Forelimb muscle (tissue), 1 donor: ENCODE data around the gene CORO2A. TPM values are rescaled to one million over a fixed set of nuclear protein-coding genes. Genes with fewer than 3 reads are reported as not detected.
"Not testable (repeated sequence)": the region's sequence is repeated elsewhere in the genome, so short reads cannot be mapped to it uniquely, and the experiment has no call there.

Source experiments
- DNase-seq: peaks from one replicate; pipeline ENCODE4 v3.0.0-alpha.2; 2013; ENCODE audit warnings: low read depth
- polyA plus RNA-seq: library from polyadenylated mRNA; unstranded; fragments of 120-200 nt; gene quantifications from one replicate; pipeline ENCODE4 v1.2.1, GENCODE V29; 2013; ENCODE audit not compliant: insufficient read length

The CORO2A gene
- polyA plus RNA-seq, 1 donor: 0.32 TPM

- no peak for DNase-seq
Observed at GRCh38 chr9:98142182-98142907, 50.1 kb downstream of the CORO2A start.

- no peak for DNase-seq
Observed at GRCh38 chr9:98140503-98140902, 51.9 kb downstream of the CORO2A start.

GRCh38 chr9:98136489-98136888 lies 55.9 kb downstream of the CORO2A start:
- no peak for DNase-seq

- no peak for DNase-seq
Observed at GRCh38 chr9:98135938-98136337, 56.5 kb downstream of the CORO2A start.

DNA sequence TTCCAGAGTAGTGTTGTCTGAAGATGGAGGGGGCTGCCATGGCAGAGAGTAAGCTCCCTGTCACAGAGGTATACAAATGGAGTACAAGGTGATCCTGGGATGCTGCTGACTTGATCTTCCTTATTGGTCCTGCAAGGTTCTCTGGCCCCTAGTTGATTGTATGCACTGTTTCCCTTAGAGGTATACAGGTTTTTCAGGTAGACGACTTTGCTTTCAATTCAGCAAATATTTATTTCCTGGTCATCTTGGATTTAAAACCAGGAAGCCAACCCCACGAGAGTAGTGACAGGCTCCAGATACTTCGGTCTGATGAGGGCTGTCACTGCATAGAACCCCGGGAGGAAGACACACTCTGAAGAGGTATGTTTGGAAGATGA lies 56.9 kb downstream of the CORO2A start:
- no peak for DNase-seq

DNA sequence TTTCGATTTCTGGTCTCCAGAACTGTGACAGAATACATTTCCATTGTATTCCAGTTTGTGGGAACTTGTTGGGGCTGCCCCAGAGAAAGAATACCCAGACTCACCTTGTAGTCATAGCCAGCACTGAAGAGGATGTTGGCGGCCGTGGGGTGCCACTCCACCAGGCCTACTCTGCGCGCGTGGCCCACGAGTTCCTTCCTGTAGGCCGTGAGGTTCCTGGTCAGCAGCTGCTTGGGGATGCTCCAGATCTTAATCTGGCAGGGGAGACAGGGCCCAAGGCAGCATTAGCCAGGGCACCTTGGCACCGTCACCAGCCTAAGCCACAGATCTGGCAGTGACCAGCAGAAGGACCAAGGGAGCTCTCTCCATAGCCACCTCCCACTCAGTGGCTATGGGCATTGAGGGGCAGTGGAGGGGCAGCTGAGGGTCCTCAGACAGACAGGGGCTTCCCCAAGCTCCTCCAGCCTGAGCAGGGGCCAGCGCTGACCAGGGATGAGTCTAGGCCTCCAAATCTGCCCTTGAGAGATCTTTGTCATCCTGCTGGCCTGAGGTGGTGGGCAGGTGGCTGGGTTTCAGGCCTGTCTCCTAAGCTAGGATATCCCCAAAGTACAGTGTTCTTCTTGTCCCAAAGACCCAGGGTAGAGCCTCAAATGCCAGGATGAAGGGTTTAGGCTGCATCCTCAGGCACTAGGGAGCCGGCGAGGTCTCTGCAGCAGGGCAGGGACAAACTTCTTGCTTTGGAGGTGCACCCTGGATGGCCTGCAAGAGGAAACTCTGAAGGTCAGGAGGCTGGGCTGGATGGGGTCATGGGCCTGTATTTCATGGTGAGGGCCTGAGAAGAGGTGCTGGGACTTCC lies 57.5 kb downstream of the CORO2A start:
- DNase-seq: no peak

DNA sequence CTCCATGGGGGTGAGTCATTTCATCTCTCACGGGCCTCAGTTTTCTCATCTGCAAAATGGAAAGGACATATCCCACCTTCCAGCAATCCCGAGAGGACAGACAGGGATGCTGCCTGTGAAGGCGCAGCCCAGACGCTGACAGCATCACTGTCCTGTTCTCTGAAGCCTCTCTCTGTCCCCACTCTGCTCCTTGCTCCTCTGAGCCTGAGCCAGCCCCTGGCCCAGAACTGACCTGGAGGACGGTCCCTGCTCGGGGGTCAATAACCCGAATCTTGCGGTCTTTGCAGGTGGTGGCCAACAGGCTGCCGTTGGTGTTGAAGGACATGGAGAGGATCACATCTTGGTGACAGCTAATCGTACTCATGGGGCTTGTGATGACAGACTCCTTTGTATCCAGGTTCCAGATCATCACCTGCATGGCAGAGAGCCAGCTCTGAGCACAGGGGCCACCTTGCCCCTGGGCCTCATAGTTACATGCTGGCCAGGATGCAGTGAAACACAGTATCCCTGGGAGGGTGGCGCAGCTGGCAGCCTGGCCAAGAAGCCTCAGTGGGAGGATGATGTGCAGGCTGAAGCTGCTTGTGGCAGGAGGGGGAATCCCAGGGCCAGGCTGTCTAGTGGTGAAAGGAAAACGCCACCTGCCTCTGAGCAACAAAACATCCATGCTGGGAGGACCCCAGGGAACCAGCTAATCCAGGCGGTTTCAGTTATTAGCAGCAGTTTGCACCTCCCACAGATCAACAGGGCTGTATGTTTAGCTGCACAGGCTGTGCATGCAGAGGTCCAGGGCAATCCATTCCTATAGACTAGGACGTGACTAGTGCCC lies 59.4 kb downstream of the CORO2A start:
- no peak for DNase-seq

DNA sequence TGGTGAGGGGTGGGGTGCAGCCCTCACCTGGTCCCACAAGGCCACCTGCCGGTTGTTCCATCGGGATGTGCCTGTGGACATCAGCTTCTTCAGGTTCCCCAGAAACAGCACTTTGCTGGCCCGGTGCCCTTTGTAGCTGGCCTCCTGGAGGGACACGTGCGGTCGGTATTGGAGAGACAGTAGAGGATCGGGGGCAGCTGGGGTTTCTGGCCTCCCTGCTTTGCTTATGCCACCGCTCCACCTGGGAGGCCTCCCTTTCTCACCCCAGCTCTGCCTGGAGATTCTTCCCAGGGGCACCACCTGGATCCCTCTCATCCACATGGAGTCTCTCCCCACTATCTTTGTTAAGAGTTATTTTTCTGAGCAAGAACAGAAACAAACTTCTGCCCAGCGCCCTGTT lies 60.3 kb downstream of the CORO2A start:
- no peak for DNase-seq

DNA sequence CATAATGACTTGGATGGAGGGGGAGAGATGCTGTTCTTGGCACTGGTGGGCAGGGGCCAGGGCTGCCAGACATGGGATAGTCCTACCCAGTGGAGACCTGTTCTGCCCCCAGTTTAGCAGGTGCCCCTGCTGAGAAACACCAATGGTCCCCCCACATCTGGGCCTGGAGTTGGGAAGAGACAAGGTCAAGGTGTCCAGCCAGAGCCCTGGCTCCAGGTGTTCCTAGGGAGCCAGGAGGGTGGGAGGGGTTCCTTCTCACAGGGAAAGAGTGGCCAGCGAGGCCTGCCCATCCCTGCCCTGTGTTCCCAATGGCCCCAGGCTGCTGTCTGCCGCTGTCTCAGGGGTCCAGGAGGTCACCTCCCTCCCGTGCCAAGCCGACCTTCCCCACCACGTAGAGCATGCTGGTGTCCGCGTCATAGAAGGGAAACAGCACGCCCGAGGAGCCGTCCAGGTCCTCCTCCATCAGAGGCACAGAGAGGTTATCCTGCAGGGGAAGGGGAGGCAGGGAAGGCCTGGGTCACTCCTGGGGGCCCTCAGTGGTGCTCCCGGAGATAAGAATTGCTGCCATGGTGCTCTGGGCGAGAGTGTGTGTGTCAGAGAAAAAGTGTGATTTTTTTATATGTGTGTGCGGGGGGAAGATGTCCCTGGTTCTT lies 61.7 kb downstream of the CORO2A start:
- no peak for DNase-seq

- not testable (repeated sequence) for DNase-seq
Observed at GRCh38 chr9:98130060-98130459, 62.4 kb downstream of the CORO2A start.

DNA sequence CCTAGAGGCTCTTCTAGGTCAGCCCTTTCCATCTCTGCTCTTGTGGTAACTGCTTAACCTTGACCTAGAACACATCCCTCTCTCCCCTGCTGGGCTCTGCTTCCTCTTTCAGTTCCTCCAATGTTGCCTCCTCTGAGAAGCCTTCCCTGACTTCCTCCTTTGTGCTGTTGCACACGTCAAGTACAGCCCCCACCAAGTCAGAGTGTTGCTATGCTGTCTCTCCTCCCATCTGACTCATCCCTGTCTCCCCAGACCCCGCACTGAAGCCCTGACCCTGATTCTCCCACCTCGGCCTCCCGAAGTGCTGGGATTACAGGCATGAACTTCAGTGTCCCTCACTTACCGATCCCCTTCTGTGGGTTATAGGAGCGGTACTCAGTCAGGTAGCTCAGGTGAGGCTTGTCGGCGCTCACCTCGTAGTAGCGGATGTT lies 63.0 kb downstream of the CORO2A start:
- DNase-seq: no peak

DNA sequence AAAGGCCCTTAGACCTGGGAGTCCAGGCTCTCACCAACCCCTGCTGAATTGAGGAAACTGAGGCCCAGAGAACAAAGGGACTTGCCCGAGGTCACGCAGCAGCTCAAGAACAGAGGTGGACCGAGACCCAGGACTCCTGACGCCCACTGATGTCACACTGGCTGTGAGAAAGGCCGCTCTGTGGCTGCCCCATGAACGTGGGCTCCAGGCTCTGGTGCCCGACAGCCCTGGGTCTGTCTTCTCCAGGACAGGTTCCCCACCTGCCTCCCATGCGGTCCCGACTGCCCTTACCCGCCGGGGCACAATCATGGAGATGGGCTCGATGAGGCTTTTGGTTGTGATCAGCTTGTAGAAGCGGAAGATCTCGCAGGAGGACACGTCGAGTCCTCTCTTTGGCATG lies 64.1 kb downstream of the CORO2A start:
- DNase-seq: no peak

DNA sequence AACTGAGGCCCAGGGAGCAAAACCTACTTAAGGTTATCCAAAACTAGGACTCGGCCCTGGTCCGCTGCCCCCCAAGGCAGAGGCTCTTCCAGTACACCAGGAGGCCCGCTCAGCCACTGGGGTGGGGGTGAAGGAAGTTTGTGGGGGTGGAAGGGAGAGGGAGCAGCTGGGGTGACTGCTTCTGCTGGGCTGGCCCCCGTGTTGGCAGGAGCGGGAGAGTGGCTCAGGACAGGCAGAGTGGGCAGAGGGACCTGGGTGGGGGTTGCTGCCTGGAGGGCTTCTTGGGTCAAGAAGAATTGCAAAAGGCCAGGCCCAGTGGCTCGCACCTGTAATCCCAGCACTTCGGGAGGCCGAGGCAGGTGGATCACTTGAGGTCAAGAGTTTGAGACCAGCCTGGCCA lies 65.2 kb downstream of the CORO2A start:
- no peak for DNase-seq

- no peak for DNase-seq
Observed at GRCh38 chr9:98124637-98125426, 67.6 kb downstream of the CORO2A start.

GRCh38 chr9:98124091-98124490 lies 68.3 kb downstream of the CORO2A start:
- not testable (repeated sequence) for DNase-seq

- DNase-seq: no peak
Observed at GRCh38 chr9:98121058-98121457, 71.4 kb downstream of the CORO2A start.

GRCh38 chr9:98120476-98120875 lies 72.0 kb downstream of the CORO2A start:
- no peak for DNase-seq

DNA sequence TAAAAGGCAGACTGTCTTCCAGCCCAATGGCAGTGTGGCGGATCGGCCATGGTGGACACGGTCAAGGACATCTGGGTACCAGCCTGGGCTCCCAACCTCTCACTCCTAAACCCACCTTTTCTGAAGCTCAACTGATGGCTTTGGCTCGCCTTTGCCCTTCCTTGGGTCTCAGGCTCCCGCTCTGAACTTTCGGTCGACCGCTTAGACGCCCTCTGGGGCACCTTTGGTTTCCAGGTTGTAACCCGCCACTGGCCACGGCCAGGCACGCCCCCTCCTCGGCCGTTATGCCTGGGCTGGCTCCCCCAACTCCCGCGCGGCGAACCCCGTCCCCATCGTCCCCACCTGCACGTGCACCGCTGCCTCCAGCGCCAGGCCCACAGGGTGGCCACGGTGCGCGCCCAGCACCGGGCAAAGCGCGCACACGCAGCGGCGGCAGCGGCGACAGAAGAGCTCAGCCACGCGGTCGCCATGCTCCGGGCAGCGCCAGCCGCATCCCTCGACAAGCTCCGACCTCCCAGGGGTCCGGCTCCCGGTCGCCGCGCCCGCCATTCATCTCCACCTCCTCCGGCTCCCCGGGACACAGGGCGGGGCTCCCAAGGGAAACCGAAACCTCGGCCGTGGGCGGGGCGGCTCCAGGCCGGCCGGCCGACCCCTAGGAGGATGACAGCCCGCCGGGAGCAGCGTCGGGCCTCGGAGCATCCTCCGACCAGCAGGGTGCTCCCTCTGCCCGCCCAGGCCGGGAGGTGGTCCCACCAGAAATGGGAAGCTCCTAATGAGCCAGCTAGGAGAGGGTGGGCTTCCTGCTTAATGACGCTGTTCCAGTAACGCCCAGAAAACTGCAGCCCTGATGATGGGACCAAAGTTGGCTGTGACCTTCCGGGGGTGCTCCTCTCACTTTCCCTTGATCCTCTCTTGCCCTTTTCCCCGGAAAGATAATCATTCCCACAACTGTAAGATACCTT lies 73.5 kb downstream of the CORO2A start, which contains the start of gene TRIM14:
Gene TRIM14, minus strand, starts transcription at position 583 of the 962 bp plus-strand sequence. Its CDS starts 34 bp downstream, at position 549.
- DNase-seq: no peak

DNA sequence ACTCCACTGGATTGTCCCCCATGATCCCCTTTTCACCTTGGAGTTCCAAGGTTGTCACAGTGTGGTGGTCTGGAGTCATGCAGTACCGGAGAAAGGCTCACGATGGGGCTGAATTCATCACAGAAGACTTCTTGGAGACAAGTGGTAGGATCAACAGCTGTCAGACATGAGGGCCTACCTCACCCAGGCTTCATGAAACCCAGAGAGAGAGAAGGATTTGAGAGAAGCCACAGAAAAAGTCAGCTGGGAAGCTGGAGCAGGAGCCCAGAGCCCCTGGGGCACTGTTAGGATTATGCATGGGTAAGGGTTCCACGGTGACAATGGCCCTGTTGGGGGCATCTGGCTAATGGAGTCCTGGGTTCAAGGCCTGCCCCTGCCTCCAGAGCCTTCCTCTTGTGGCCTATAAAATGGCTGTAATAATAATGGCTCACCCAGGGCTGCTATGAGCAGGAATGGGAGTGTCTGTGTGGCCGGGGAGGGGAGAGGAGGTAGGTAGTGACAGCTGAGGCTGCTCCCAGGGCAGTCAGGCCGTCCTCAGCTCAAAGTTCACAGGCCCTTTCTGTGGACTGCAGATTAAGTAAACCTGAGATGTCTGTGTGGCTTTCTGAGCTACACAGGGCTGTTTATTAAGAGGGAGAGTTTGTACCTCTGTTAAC lies 74.3 kb downstream of the CORO2A start:
- no peak for DNase-seq
